Stimulated activated CD8-positive, alpha-beta memory T cell treated with anti-CD3 and anti-CD28 coated beads, Interleukin-2, amount 100 ng/mL, for 1 hour (primary cell): ENCODE results near the gene PEX11B.

Experiments used
- DNase-seq, 2 donors: peaks; one replicate each; pipeline ENCODE4 v3.0.0-alpha.2; 2020; ENCODE audit warnings: low read depth in 2 of 2

Gene PEX11B, protein sequence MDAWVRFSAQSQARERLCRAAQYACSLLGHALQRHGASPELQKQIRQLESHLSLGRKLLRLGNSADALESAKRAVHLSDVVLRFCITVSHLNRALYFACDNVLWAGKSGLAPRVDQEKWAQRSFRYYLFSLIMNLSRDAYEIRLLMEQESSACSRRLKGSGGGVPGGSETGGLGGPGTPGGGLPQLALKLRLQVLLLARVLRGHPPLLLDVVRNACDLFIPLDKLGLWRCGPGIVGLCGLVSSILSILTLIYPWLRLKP

DNA sequence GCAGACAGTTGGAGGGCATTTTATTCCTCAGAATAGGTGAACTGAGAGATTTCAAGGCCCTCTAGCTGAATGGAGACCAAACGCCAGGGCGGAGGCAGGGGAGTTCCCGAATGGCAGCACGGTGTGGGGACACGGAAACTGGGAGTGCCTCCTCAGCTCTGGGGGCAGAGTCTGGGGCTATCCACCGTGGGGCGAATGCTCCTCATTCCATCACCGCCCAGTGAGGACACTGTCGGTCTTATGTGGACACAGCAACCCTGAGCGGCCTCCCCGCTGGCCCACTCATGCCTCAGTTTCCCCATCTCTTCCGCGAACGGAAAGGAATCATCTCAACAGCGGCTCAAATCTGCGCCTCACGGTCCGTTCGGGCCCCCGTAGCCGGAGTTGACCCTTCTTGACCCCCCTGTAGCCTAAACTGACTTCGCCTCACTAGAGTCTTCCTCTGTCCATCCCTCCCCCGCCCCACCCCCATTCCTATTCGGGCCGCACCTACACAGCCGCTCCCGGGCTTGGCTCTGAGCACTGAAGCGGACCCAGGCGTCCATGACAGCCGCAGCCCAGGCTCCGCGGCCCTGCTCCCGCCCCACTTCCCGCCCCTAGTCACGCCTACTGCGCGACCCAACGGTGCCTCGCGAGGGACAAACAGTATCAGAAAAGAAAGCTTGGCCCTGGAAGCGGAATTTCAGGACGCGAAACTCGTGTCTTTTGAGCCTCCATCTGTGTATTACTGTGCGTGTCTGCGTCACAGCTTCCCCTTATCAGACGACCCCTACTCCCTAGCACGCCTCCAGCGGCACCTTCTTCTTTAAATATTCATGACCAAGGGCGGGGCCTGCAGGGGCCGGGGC, at the start of gene PEX11B:
Gene PEX11B, minus strand, starts transcription at position 574 of the 848 bp plus-strand sequence. Its CDS starts 29 bp downstream, at position 545.
- DNase-seq, result peak; percentile 83 to 86

DNA sequence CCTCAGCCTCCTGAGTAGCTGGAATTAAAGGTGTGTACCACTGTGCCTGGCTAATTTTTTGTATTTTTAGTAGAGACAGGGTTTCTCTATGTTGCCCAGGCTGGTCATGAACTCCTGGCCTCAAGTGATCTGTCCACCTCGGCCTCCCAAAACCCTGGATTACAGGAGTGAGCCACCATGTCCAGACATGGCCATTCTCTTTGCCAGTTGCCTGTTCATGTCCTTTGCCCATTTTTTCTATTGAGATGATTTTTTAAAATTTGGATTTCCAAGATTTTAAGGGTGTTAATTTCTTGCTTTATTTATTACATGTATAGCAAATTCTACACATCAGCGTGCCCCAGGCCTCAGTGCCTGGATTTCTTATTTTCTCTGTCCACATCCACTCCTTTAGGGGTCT, 48.8 kb upstream of the PEX11B start:
- DNase-seq, result no peak

DNA sequence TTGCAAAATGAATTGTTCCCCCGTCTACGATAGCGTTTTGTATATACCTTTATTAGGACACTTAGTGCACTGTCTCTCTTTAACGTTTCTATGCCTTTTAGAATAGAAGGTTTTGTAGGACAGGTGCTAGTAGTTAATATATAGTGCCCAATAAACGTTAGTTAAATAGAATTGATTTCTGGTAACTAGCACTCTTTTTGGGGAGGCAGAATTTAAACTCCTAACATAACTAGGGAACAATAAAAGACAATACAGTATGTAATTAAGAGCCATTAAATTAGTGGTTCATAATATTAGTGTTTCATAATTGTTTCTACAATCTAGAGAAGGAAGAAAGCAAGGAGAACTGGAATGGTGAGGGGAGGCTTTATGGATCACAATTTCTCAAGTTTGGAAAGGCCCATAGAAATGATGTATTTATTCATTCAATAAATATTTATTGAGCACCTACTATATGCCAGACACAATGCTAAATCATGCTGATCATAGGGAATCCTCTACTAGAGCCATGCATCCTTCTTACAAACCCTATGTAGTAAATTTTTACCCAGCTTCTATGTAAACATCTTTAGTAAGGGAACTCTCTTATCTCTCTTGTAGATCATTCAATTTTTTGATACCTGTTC, 46.7 kb upstream of the PEX11B start:
- no peak for DNase-seq

DNA sequence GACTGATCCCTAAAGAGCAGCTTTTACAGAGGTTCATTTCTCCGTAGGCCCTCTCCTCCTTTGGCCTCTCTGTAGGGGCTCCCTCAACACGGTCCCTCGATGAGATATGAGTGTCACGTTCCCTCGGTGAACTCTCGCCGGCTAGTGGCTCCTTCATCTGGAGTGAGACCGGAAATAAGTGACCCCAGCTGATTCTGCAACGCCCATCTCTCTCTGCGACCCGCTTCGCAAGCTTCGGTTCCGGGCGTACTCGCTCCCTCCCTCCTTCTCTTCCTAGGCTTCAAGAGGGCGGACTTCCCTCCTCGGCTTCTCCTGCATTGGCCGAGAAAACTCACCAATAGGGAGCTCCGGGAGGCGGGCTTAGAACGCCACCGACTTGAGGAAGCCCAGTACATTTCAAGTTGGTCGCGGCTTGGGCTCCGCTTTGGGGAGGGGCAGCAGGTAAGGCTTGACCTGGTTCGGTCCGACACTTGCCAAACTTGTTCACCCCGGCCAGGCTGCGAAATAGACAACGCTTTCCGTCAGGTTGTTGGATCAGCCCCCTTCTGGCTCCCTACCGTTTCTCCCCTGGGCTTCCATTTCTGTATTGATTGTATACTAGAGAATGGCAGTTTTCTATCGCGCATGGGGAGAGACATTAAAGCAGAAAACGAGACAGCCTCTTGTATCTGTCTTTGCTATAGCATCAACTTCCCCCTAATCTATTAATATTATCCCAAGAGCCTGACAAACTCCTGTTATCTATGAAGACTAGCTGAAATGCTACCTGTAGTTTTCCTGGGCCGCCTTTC, 46.0 kb upstream of the PEX11B start, which contains the start of the genes ANKRD34A and POLR3GL:
Gene ANKRD34A, minus strand, starts transcription at position 248 of the 791 bp plus-strand sequence. CDS start 2,816 bp downstream, outside the sequence.
Gene POLR3GL, plus strand, starts transcription at position 363 of the 791 bp plus-strand sequence. CDS start 10,176 bp downstream, outside the sequence.
- DNase-seq, result peak; percentile 75 to 77

DNA sequence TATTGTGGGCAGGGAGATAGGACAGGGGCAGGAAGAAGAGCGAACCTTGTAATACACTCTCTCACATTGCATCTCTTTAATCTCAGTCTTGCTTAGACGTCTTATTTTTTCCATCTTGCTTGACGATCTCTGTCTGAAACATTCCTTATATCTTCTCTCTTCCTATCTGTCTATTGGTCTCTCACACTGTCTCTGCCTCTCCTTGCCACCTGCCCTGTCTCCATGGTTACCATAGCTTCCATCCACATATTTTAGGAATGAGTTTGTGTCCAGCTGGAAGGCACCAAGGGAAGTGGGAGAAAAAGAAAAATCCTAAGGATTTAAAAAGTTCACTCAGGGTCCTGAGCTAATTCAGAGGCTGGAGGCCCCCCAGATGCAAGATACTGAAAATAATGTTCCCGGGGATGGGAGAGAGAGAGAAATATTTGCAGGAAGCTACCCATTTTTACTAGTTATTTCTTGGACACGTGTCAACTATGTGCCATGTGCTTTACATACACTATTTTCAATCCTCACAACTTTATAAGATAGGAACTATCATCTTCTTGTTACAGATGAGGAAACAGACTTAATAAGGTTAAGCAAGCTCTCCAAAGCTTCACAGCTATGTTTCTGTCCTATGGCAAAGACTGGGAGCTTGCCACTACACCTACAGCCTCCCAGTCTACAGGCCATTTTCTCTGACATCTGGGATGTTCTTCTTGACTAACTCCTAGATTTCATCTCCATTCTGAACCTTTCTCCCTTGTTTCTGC, 44.9 kb upstream of the PEX11B start:
- no peak for DNase-seq

DNA sequence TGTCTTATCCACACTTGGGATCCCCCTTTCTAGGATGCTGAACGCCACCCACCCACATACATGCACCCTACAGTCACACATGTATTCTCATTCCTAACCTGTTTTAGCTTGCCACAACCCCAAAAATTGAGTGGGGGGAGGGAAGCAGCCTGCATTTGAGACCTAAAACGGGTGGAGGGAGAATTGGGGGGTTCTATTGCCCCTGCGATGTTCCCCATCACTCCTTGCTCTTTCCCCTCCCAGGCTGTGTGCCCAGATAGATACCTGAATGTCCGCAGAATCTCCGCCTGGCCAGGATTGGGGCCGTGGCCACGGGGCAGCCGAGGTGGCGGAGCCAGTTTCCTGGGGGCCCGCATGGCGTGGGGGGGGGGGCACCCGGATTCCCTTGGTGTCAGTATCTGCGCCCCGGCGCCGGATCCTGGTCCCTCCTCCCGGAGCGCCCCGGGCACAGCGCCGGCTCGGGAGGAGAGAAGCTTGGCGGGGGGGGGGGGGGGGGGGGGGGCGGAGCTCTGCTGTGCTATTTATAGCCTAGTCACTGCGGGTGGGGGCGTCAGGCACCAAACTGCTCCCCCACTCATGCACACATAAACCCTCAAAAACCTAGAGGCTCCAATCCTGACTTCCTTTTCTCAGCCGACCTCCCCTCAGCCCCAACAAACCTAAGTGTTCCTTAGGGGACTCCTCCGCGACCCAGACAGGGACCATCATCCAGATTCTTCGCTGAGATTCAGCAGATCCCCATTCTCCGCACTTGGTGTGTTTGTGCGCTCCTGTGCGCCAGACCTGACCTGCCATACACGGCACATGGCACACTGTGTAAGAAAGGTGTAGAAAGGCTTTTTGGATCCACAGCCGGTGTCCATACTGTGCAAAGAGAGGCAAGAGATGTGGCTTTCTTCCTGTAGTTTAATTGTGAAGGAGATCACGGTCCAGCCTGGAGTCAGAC, 43.9 kb upstream of the PEX11B start:
- DNase-seq, result no peak

DNA sequence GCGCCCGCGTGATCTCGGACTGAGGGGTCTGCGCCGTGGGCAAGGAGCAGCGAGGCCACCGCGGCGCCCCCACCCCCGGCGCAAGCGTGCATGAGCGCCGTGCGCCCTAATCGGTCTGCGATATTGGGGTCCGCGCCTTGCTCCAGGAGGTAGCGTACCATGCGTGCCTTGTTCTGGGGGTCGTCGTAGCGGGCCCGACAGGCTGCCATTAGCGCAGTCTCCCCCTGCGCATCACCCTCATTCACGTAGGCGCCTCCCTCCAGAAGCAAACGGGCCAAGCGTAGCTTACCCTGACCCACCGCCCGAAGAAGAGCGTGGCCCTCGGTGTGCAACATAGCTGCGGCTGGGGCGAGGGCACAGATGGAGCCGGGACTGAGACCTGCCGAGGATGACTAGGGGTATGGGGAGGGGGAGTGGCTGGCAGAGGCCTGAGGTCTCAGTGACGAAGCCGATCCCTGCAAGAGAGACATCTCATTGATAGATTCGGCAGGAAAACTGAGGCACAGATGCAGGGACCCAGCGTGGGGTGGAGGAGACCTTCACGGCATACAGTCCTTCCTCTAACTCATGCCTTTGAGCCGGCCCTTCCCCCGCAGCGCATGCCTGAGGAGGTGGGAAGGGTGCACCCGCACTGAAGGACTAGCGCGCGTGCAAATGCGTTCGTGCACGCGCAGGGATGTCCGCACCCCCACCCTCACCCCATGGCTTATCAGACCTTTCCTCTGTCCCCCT, 43.1 kb upstream of the PEX11B start:
- DNase-seq, result no peak

DNA sequence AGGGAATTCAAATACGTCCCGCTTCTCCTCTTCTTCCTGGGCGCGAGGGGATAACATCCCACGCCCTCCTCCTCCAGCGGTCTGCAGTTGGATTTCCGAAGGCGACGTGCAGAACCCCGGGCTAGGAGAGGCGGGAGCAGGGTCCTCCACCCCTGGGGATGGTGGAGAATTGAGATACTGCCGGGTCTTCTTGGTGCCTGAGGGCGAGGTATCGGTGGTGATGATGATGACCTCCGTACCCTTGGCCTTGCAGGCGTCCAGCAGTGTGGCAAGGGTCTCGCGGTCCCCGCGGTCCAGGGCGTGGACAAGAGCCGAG, 42.5 kb upstream of the PEX11B start:
- DNase-seq, result no peak

DNA sequence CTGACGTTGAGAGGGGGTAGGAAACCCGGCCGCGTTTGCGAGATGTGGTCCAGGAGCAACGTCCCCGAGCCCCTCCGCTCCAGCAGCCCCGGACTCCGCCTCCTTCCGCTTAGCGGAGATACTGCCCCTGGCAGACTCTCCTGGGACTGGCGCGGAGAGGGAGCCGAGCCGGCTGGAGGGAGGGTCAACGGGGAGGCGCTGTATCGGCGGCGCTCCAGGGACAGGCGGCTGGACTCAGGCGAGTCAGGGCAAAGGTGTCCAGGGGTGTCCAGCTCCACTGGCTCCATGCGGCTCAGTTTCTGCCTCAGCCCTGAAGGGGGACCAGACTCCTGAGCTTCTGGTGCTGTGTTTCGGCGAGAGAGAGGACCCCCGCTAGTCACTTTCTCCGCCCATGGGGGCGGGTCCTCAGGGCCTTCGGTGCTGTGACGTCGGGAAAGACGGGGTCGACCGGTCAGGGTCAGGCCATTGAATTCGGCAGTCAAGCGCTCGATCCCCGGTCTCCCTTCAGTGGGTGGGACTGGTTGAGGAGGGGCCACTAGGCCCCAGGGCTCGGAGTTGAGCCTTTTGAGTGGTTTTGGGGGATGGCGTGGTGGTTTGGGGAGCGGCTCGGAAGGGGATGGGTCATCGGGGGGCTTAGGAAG, 42.1 kb upstream of the PEX11B start:
- peak in 1 of 2 donors; percentile 31 for DNase-seq

DNA sequence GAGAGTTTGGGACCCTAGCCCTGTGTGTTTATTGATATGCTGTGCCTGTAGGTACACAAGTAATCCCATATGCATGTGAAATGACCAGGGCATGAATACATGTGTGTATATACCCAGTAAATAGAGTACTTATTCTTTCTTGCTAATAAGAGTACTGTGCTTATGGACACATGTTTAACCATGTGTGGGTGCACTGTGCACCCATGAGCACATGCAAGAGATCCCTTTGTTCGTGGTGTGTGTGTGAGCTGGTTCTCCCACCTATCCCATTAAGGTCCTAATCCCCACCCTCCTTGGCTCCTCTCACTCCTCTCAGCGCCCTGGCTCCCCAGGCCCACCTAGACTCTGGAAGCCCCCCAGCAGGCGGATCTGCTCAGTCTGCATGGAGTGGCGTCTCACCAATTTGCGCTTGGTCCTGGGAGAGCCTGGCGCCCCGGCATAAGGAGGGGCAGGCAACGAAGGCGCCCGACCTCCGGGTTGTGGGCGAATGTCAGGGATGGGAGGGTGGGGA, 41.5 kb upstream of the PEX11B start:
- no peak for DNase-seq

DNA sequence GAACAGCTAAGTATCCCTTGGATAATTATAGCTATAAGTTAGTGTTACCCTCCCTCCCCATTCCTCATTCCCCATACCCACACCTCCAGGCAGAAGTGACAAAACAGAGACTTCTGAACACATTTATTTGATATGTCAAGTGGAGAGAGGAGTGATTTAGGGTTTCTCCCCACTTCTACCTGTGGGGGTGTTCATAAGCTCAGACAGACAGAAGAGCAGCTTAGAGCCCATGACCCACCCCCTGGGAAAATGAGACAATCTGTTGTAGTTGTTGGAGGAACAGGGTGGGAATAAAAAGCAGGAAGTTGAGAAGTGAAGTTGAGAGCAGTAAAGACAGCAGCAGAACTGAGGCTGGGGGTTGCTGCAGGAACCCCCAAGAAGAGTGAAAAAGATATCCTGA, 40.8 kb upstream of the PEX11B start:
- no peak for DNase-seq

DNA sequence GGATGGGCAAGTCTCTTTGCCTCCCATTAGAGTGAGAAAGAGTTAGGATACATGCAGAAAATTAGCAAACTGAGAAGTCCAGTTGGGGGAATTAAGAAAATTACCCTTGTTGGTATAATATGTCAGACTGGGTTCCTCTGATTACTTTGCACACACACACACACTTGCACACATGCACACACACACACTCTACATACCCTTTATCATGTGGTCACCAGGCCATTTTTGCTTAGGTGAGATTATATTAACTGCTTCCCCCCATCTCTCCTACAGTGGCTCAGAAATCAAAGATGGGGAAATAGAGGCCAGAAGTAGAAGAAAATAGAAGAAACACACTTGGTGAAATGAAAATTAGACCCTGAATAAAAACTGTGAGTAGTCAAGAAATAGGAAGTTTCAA, 40.2 kb upstream of the PEX11B start:
- DNase-seq, result no peak

DNA sequence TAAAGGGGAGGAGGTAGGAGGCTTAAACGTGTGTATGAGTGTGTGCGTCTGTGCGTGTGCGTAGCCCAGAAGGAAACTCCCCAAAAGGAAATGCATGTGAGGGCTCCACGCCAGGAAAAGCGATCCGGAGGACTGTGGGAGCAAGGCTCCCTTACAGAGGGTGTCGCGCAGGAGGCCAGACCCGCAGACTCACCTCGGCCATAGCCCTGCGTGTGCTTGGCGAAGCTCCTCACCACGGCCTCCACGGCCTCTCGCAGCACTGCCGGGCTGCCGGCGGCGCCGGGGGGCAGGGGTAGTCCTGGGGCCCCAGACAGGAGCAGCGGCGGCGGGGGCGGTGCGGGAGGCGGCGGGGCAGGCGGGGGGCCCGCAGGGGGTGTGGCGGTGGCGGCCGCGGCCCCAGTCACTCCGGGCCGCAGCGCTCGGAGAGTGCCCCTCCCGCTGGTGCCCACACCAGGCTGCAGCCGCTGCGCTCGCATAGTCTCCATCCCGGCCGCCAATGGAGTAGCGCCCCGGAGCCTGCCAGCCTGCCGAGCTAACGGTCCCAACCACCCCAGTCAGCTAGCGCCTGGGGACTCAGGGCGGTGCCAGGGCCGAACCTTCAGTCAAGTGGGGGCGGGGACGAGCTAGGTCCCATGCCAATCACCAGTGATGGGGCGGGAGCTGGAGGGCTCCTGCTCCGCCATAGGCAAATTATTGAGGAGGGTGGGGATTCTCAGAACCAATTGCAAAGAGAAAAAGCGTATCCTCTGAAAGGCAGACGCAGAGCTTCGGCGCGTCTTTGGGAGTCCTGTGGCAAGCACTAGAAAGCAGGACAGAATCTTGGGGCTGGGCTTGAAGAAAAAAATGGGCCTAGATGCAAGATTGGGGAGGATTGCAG, 39.2 kb upstream of the PEX11B start, which contains the start of gene LIX1L:
Gene LIX1L, minus strand, starts transcription at position 575 of the 877 bp plus-strand sequence. Its CDS starts 90 bp downstream, at position 485.
- peak; percentile 88 for DNase-seq

DNA sequence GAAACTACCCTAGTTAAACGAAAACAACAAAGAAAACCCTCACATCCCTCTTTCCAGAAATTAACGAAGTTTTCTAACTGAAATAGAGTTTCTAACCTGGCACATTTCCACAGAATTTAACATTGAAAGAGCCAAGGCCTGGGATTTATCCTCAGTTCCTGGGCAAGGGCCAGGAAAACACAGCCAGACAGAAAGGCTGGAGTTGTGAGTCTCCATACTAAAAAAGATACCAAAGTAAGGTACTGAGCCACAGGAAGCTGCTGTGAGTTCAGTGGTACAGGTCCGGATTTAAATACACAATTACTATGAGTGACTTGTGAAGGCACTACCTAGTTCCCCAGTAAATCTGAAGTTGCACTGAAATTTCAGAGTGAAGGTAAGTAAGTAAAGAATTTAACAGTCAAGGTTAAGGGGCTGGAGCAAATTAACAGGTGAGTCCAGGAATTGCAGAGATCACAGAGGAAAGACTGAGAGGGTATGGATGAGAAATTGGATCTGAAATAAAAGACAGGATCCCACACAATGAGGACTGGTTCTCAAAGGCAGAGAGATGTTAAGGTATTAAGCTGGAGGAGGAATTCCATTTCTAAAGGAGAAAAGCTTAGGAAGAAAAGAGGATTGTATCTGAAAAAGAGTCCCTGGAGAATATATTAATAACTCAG, 38.4 kb upstream of the PEX11B start:
- no peak for DNase-seq

DNA sequence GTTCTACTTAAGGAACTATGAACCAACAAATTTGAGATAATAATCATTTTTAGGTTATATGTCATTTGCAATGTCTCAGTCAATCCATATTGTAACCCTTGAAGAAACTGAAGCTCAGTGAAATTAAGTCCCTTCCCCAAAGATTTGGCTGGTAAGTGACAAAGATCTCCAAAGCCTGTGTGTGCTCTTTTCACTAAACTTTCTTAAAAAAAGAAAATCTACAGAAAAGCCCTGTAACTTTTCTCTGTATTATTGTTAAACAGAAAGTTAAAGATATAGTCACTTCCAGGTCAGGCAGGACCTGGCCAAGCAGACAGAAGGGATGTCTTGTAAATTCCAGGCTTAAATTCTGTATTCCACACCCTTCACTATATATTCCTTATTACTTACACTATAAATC, 37.8 kb upstream of the PEX11B start:
- no peak for DNase-seq

DNA sequence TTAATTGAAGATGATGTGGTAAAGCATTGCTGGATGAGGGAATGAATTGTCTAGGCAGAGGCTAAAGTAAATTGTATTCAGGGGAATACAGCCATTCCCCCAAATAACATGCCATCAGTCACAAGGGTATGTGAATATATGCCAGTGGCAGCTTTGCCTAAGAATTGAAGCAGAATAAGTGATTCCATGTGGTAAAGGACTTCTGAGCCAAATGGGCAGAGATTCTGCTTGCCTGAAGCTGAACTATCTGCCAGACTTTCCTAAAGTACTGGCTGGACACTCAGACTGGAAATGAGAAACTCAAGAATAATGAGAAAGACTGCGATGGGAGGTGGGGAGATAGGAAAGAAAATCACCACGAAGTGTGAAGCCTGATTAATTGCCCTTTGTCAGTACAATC, 36.9 kb upstream of the PEX11B start:
- no peak for DNase-seq

DNA sequence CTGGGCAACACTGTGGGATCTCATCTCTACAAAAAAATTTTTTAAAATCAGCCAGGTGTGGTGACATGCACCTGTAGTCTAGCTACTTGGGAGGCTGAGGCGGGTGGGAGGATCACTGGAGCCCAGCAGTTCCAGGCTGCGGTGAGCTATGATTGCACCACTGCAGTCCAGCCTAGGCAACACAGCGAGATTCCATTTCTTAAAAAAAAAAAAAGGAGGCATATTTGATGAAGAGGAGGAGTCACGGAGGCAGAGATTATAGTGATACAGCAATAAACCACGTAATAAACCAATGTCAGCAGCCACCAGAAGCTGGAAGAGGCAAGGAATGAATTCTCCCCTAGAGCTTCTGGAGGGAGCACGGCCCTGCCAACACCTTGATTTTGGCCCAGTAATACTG, 35.3 kb upstream of the PEX11B start:
- no peak for DNase-seq
